Measurements from ENCODE around the gene GMEB1.

Gene GMEB1

GRCh38 chr1:28716336-28716735, 47.8 kb downstream of the GMEB1 start:
- TF ChIP-seq CTCF (IDR thresholded peaks at IDR 0.05) = no peak

GRCh38 chr1:28718166-28718565, 49.6 kb downstream of the GMEB1 start:
- TF ChIP-seq CTCF (IDR thresholded peaks at IDR 0.05) = no peak

GRCh38 chr1:28718586-28719331, 50.2 kb downstream of the GMEB1 start:
- no peak for TF ChIP-seq CTCF (IDR thresholded peaks at IDR 0.05)

- TF ChIP-seq CTCF (IDR thresholded peaks at IDR 0.05) = no peak
These were observed 50.7 kb downstream of the GMEB1 start for GRCh38 chr1:28719332-28719619.

GRCh38 chr1:28720376-28720775, 51.8 kb downstream of the GMEB1 start:
- TF ChIP-seq CTCF (IDR thresholded peaks at IDR 0.05) = no peak

GRCh38 chr1:28735961-28736449, 67.4 kb downstream of the GMEB1 start:
- TF ChIP-seq CTCF (IDR thresholded peaks at IDR 0.05) = no peak

- TF ChIP-seq CTCF (IDR thresholded peaks at IDR 0.05) = peak; percentile 94
These were observed 68.1 kb downstream of the GMEB1 start, which contains the start of gene YTHDF2 for GRCh38 chr1:28736450-28737306. TSS of gene YTHDF2 (plus strand) at chr1:28736940. CDS start at chr1:28737121, 181 bp downstream.

Data from LNCAP (cell line).